Tibial nerve (tissue), 3 donors: ENCODE measurements around the gene GUCY1A1.

ENCODE experiments used
- POLR2A ChIP-seq, 2 donors: fragments of 450-650 bp; IDR thresholded peaks; one replicate each; pipeline ENCODE4 v1.6.1; 2017; ENCODE audit warnings: antibody characterized with exemption in 2 of 2, mild to moderate bottlenecking in 2 of 2, moderate library complexity in 2 of 2
- TF ChIP-seq, protein P1 (sequence below), 5 experiments: fragments of 200-600 bp in 3 of 5; fragments of 450-650 bp in 2 of 5; sonication (generic) in 3 of 5; IDR thresholded peaks; one replicate each; pipeline ENCODE4 v1.5.1; 2016 to 2019; ENCODE audit warnings: antibody characterized with exemption in 5 of 5, mild to moderate bottlenecking in 3 of 5, moderate library complexity in 2 of 5

- TF ChIP-seq, protein P1, sequence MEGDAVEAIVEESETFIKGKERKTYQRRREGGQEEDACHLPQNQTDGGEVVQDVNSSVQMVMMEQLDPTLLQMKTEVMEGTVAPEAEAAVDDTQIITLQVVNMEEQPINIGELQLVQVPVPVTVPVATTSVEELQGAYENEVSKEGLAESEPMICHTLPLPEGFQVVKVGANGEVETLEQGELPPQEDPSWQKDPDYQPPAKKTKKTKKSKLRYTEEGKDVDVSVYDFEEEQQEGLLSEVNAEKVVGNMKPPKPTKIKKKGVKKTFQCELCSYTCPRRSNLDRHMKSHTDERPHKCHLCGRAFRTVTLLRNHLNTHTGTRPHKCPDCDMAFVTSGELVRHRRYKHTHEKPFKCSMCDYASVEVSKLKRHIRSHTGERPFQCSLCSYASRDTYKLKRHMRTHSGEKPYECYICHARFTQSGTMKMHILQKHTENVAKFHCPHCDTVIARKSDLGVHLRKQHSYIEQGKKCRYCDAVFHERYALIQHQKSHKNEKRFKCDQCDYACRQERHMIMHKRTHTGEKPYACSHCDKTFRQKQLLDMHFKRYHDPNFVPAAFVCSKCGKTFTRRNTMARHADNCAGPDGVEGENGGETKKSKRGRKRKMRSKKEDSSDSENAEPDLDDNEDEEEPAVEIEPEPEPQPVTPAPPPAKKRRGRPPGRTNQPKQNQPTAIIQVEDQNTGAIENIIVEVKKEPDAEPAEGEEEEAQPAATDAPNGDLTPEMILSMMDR (IDR thresholded peaks at IDR 0.05): no peak
- TF ChIP-seq POLR2A (IDR thresholded peaks at IDR 0.05): no peak
These were observed 20.6 kb upstream of the GUCY1A1 start for GRCh38 chr4:155646001-155646400.
